ENCODE measurements around the gene CORO1C.
"Not testable (repeated sequence)": the region's sequence is repeated elsewhere in the genome, so short reads cannot be mapped to it uniquely, and the experiment has no call there.

The CORO1C gene

DNA sequence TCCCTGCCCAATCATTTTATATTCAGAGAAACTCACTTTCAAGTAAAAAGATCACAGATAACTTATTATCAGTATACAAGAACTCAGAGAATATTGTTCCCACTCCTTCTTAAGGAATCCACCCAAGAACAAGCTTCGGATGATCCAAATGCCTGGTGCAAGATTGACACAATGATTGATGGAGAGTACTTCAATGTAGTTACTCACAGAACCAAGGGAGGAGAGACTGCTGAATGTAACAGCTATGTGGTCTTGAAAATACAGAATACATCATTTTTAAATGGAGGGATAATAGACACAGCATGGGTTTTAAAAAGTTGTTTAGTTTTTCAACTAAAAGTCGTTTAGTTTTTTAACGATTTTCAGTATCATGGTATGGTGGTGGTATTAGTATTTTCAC, 59.3 kb downstream of the CORO1C start:
- no peak for DNase-seq (ENCODE audit: low spot score)

DNA sequence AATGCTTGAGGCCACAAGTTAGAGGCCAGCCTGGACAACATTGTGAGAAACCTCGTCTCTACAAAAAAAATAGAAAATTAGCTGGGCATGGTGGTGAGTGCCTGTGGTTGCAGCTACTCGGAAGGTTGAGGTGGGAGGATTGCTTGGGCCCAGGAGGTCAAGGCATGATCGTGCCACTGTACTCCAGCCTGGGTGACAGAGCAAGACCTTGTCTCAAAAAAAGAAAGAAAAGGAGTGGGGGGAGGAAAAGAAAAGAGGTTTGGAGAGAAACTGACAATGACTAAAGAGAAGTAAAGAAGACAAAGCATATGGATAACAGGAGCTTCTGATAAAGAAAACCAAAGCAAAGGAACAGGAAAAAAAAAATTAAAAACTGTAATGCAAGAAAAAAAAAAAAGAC, 60.2 kb downstream of the CORO1C start:
- DNase-seq (ENCODE audit: low spot score), result no peak

DNA sequence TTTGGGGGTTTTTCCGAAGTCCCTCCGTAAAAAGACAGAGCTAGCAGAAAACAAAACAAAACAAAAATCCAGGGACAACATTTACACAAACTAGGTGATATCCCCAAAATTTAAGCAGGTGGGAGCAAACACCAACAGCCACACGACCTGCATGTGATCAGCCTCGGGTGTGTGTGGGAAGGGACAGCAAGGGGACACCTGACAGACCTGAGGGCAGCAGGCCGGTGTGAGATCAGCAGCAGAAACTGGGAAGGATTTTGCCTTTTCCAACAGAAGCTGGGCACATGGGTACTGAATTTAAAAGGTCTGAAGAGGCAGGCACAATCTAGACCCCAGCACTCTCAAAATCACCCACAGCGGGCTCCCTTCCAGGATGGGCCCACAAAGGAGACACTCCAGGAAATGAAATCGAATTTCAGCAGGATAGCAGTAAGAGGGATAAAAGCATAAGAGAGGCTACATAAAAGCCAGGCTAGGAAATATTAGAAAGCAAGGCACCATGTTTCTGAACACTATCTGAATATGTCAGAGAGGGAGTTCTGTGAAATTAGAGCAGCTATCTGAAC, 61.2 kb downstream of the CORO1C start:
- no peak for DNase-seq (ENCODE audit: low spot score)

DNA sequence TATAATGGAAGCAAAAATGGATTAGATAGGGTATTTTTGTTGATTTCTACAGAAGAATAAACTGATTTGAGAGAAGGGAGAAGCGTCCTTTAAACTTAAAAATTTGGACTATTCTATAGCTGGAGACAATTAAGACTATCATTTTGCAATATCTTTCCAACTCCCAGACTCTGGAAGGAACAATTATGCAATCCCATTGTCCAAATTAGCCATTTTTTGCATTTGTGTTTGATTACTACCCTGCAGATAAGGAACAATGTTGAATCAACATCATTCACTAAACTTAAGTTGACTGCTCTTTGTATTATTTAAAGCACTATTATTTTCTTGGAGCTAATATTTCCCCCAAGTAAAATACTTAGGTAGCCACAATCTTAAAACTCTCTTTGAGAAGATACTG, 62.8 kb downstream of the CORO1C start:
- no peak for DNase-seq (ENCODE audit: low spot score)

DNA sequence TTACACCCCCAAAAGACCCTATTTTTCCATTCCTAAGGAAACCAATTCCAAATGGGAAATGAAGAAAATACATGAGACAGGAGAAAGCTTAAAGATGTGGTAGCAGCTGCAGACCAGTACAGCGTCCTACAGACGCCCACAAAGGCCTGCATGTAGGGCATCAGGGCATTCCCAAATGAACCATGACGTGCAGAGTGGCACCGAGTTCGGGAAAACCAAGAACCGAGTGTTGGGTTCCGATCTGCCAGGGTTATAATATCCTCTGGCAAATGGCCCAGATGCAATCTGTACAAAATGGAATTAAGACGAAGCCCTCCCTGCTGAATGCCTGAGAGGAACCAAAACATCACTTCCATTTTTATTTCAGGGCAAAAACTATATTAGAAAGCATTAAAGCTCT, 63.3 kb downstream of the CORO1C start:
- DNase-seq (ENCODE audit: low spot score), result no peak

DNA sequence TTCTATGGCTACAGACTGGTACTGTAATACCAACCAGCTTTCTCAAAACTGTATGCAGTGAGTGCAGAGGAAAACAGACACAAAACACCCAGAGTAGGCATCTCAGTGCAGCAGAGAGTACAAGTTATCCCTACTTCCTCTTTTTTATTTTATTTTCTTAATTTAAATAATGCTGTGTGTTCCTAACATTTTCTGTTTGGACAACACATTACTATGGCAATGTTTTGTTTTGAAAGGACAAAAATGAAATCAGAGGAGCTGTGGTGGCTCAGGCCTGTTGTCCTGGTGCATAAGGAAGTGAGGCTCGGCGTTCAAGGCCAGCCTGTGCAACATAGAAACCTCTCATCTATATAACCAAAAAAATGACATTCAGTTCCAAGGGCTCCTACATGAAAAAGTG, 64.0 kb downstream of the CORO1C start:
- no peak for DNase-seq (ENCODE audit: low spot score)

DNA sequence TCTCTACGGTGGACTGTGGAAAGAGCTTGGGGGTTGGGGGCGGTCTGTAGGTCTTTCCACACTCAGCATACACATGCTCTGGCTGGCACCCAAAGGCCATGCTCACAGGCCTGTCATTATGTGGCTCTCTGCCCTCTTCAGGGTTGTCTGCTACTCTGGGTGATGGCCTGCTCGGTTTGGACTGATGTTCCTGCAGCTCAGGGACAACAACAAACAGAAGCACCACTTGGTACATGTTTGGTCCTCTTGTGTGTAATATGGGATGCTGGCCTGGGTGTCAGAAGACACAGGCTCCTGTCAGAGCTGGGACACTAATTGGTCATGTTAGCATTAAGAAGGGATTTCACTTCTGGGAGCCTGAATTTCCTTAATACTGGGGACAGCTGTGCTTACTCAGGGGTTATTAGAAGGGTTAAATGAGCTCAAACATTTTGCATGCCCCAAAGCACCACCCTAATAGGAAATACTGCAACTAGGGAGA, 64.9 kb downstream of the CORO1C start:
- no peak for DNase-seq (ENCODE audit: low spot score)

DNA sequence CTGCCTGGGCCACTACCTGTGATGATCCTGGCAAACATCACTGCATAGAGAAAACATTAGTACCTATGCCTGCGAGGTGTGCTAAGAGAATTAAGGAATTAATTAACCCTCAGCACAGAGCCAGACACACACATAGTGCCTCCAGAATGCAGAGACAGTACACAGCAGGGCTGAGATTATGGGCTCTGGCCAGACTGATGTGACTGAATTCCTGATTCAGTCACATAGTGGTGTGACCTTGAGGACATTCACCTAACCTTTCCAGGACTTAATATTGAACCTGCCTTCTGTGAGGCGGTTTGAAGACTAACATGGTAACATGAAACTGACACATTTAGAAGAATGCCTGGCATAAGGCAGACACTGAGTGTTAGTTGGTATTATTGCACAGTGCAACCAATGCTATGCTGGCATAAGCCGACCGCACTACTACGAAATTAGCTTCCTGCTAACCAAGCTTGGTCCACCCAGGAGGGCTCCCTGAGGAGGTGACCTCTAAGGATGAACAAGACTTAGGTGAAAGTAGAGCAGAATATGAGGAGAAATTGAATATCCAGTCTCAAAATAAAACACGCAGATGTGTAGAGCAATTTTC, 65.6 kb downstream of the CORO1C start:
- no peak for DNase-seq (ENCODE audit: low spot score)

DNA sequence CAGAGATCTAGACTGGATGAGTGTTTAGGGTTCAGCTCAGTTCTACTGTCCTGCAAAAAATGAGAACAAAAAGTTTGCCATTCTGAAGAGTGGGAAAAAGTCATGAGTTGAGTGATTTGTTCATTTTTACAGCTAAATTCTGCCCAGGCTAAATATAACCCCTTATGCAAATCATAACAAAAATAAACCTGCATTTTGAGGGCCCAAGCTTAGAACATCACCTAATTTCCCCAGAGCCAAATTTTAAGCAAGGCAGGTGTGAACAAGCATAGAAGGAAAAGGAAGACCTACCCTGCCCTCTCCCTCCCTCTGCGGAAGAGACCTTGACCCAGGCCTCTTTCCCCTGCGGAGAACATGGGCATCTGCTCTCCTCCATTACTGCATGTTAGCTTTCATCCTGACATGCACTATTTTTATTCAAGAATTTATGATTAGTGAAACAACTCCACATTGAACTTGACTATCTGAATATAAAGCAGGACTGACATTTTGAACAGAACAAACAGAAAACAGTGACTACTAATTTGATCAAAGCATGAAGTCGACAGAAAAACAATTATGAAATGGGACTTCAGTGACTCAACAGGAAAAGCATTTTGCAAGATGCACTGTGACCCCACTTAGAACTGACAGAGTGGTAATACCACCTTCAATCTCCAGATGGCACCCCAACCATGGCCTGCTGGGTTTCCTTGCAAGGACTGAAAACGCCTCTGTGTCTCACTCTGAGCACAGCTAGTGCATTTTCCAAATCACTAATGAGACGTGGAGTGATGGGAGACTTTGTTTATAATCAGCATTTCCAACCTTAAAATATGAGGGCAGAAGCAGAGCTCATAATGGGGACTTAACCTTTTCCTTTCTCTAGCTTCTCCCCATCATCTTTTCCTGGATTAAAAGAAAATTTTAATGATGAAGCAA, 66.7 kb downstream of the CORO1C start:
- peak; percentile 91 for DNase-seq (ENCODE audit: low spot score)

DNA sequence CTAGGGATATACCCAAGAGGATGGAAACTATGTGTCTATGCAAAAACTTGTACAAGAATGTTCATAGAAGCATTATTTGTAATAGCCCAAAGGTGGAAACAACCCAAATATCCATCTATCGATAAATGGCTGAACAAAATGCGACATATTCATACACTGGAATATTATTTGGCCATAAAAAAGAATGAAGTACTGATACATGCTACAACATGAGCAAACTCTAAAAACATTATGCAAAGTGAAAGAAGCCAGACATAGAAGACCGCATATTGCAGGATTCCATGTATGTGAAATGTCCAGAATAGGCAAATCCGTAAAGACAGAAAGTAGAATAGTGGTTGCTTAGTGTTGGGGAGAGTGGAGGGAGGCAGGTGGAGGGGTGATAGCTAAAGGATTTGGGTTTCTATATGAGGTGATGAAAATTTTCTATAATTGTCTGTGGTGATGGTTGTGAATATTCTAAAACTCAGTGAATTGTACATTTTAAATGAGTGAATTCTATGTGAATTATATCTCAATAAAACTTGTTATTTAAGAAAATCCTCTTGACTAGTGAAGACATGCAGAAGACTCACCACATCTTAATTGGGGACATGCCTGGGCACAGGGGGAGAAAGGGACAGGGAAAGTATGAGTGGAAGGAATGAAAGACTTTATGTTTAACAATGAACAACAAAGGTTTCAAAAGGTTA, 67.8 kb downstream of the CORO1C start:
- DNase-seq (ENCODE audit: low spot score), result no peak

DNA sequence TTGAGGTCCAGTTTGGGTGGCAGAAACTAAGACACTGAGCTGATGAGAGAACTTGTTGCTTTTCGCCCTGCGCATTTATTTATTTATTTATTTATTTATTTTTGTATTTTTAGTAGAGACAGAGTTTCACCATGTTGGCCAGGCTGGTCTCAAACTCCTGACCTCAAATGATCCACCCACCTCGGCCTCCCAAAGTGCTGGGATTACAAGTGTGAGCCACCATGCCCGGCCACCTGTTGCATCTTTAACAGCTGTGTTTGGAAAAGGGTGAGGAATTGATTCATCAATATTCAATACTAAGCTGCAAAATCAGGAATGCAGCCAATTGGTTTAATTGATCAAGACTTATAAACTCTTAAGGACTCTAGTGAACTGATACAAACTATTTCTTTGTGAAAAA, 73.2 kb downstream of the CORO1C start:
- not testable (repeated sequence) for DNase-seq (ENCODE audit: low spot score)

DNA sequence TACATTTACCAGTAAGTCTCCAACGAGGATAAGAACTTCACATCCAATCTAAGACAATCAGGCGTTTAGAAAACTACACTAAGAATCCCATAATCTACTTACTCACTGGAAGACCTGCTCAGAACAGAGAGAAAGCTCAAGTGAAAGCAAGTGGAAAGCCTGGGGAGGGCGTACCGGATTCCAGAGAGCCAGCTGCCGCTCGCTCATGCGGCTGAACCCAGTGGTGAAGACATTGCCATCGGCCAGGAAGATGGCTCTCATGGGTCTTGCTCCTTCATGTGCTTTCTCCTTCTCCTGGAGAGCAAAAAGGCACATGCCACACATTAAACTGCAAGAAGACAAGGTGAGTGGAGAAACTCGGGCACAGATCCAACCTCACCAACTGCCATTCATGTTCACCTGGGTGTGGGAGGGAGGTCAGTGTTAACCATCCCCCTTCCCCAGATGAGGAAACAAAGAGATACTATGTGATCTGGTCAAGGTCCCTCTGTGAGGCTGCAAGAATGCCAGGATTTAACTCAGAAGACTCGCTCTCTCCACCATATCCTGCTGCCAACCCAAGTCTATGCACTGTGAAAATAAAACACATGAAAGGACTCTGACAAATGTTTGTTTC, 74.1 kb downstream of the CORO1C start:
- no peak for DNase-seq (ENCODE audit: low spot score)

DNA sequence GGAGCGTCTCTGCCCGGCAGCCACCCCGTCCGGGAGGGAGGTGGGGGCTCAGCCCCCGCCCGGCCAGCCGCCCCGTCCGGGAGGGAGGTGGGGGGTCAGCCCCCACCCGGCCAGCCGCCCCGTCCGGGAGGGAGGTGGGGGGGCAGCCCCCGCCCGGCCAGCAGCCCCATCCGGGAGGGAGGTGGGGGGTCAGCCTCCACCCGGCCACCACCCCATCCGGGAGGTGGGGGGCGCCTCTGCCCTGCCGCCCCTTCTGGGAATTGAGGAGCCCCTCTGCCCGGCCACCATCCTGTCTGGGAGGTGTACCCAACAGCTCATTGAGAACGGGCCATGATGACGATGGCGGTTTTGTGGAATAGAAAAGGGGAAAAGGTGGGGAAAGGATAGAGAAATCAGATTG, 75.1 kb downstream of the CORO1C start:
- DNase-seq (ENCODE audit: low spot score), result not testable (repeated sequence)

DNA sequence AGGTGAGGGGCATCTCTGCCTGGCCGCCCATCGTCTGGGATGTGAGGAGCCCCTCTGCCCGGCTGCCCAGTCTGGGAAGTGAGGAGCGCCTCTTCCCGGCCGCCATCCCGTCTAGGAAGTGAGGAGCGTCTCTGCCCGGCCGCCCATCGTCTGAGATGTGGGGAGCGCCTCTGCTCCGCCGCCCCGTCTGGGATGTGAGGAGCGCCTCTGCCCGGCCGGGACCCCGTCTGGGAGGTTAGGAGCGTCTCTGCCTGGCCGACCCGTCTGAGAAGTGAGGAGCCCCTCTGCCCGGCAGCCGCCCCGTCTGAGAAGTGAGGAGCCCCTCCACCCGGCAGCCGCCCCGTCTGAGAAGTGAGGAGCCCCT, 75.5 kb downstream of the CORO1C start:
- not testable (repeated sequence) for DNase-seq (ENCODE audit: low spot score)

DNA sequence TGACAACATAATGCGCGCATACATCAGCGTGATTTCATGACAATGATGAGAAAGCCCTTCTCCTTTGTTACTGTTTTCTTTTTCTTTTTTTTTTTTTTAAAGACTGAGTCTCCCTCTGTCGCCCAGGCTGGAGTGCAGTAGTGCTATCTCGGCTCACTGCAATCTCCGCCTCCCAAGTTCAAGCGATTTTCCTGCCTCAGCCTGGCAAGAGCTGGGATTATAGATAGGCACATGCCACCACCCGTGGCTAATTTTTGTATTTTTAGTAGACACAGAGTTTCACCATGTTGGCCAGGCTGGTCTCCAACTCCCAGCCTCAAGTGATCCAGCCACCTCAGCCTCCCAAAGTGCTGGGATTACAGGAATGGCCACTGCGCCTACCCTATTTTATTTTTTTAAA, 76.7 kb downstream of the CORO1C start:
- not testable (repeated sequence) for DNase-seq (ENCODE audit: low spot score)

DNA sequence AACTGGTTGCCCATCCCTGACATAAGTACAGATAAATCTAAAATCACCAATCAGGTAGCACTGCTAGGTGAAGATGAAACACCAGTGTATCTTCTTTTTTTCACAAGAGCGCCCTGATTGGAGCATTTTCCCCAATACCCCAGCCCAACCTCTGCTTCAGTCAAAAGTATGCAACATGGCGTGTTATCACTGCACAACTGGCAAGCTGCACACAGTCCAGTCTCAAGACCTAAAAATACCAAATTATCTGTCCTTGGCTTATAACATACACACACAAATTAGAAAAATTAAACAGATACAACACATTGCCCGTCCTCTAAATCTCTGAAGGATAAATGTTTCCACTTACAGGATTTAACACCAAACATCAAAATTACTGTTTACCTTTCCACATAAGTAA, 77.4 kb downstream of the CORO1C start:
- no peak for DNase-seq (ENCODE audit: low spot score)

DNA sequence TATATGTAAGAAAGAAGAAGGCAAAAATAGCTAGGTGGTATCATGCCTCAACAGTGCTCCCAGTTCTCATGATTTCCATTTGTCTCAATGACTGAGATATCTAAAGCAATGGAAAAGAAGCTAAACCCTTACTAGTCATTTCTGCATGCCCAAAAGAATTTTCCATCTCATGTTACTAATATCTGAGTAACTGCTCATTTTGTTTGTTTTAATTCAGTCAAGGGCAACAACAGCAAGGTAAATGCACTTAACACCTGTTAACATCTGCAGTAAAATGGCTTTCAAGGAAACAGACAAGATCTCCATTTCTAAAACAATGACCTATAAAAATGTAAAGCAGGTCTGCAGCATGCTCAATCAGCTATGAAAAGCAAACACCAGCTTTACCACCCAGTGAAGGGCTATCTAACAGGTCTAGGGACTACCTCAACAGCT, 78.2 kb downstream of the CORO1C start:
- no peak for DNase-seq (ENCODE audit: low spot score)

DNA sequence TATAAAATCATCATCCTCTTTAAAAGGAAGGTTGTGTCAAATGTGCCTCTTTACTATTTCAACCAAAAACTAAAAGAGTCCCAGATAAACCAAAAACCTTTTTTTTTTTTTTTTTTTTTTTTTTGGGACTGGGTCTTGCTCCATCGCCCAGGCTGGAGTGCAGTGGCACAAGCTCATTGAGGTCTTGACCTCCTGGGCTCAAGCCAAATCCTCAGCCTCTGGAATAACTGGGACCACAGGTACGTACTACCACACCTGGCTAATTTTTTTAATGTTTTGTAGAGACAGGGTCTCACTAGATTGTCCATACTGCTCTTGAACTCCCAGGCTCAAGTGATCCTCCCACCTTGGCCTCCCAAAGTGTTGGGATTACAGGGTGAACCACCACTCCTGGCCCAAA, 81.2 kb downstream of the CORO1C start:
- DNase-seq (ENCODE audit: low spot score), result no peak

DNA sequence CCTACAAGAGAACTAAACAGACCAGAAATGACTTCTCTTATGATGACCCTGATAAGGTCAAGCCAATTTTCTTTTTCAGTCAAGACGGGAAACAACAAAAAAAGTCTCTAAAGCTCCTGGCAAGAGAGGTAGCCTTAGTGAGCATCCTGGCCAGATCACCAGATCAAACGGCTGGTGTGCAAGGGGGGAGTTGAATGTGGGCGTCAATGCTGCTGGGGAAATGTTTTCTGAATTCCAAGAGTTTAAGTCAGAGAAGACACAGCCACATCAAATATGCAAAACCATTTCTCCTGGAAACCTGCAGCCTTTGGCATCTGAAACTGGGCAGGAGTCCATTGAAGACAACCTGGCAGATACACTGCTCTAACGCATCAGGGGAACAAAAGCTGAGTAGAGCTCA, 81.6 kb downstream of the CORO1C start:
- no peak for DNase-seq (ENCODE audit: low spot score)

DNA sequence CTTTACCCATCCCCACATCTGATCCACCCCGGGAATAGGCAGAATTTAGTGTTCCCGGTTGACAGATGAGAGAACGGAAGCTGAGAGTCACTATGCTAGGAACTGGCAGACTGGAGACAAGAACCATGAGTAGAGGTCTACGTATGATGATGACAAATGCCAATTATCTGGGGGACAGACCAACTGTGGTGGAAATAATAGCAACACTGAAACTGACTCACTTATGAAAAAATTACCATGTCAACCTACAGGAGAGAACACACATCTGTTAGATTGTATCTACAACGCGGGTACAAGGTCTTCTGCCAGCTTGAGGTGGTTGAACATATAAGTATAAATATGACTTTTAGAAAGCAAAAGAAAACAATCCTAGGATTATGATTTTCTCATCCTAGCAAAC, 82.2 kb downstream of the CORO1C start:
- no peak for DNase-seq (ENCODE audit: low spot score)

DNA sequence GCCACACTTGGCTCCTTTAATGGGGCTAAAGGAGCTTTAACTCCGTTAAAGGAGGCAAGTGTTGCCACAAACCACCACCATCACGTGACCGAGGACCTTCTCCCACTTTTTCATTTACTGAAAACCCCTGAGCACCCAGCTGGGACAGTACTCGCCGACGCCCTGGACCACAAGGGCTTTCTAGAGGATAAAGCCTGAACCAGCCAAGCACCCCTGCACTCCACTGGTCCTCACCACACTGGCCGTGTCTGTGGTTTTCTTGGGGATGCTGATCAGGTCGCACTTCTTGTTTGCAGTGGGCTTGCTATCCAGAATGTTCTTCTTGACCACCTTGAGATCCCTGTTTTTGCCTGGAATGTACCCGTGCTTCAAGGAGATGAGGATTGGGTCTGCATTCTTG, 82.9 kb downstream of the CORO1C start:
- DNase-seq (ENCODE audit: low spot score), result no peak
